Mononuclear cell (primary cell): ENCODE measurements around the gene CDK6. TPM values are rescaled to one million over a fixed set of nuclear protein-coding genes. Genes with fewer than 3 reads are reported as not detected.

Experiments
- H3K27me3 ChIP-seq: 2 replicates; pipeline ENCODE4 v1.6.0; 2011; ENCODE audit warnings: low read length, control low read depth; ENCODE audit not compliant: insufficient read depth
- H3K4me1 ChIP-seq: 2 replicates; pipeline ENCODE4 v1.5.1; 2011; ENCODE audit warnings: mild to moderate bottlenecking, low read length, control low read depth; ENCODE audit not compliant: insufficient read depth
- H3K4me3 ChIP-seq: 2 replicates; pipeline ENCODE4 v1.5.1; 2011; ENCODE audit warnings: mild to moderate bottlenecking, low read length, moderate library complexity
- H3K9me3 ChIP-seq: 2 replicates; pipeline ENCODE4 v1.5.1; 2011; ENCODE audit warnings: low read depth, mild to moderate bottlenecking, control low read depth, low read length
- total RNA-seq: library from RNA; depleted of rRNA; stranded (reverse); fragments of >200 nt; gene quantifications from one replicate; pipeline ENCODE4 v1.2.3, GENCODE V29; 2012

CDK6 gene
- total RNA-seq, 1 donor: 28.4 TPM

DNA sequence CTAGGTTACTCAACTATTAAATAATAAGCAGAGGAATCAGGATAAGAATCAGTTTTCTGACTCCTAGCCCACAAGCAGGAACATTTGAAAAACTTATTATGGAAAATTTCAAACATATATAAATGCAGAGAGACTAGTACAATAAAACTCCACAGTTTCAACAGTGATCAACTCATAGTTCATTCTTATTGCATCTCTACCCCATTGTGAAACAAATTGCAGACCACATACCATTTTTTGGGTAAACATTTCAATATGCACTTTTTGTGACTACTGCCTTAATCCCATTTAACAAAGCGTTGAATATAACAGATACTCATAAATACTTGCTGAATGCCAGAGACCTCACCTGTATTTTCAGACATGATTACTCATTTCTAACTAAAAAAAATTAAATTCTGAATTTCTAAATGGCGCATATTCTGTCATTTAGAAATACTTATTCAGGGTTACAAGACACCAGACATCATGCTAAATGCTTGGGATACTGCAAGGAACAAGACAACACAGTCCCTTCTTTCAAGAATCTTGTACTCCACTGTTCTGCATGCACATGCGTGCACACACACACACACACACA is 11.4 kb downstream of the CDK6 start:
- H3K27me3 ChIP-seq: no peaks in the 10 kb centered on the region

DNA sequence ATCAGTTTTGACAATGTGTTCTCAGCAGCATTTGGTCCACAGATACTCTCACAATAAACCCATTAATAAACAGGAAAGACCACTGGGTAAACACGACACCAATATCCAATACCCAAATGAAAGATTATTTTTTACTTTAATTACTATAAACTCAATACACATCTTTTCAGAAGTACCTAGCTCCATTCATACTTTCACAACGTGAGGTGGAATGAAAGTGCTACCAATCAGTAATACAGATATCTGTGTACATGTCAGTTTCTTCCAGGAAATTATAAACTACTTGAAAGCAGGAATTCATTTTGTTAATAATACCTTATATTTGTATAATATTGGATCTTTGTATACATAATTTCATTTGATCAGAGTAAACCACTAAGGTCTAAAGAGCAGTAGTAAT is 11.9 kb downstream of the CDK6 start:
- Histone ChIP-seq H3K9me3 (no peaks in the 10 kb centered on the region), H3K4me3 (no peak overlapping the region), H3K4me1 (peaks cover 4% of the 10 kb centered on the region), H3K27me3 (no peaks in the 10 kb centered on the region)

More for the DNA sequence above, 11.4 kb downstream of the CDK6 start:
- Histone ChIP-seq H3K4me1 (peaks cover 6% of the 10 kb centered on the region), H3K4me3 (no peak overlapping the region), H3K9me3 (no peaks in the 10 kb centered on the region)

- Histone ChIP-seq H3K27me3 (no peaks in the 10 kb centered on the region), H3K9me3 (no peaks in the 10 kb centered on the region), H3K4me3 (no peak overlapping the region), H3K4me1 (peaks cover 4% of the 10 kb centered on the region)
These were observed 13.3 kb downstream of the CDK6 start for GRCh38 chr7:92823042-92823441.

DNA sequence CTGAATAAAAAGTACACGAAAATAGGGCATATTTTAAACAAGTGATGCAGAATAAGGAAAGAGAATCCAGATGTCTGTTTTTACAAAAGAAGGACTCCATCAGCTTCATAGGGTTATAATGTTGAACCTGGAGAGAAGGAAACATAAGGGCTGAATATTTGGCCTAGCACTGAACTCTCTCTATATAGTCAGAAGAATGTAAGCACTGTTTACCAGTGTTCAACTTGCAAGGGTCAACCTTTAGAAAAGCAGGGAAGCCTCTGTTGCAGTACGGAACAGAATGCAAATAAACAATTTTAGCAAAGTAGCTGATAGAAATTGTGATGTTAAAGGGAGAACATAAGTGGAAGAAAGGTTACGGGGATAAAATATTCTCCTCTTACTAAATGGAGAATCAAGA is 16.2 kb downstream of the CDK6 start:
- H3K27me3 ChIP-seq: no peaks in the 10 kb centered on the region
- H3K9me3 ChIP-seq: peaks cover 15% of the 10 kb centered on the region
- peaks cover 6% of the 10 kb centered on the region for H3K4me1 ChIP-seq
- no peak overlapping the region for H3K4me3 ChIP-seq

DNA sequence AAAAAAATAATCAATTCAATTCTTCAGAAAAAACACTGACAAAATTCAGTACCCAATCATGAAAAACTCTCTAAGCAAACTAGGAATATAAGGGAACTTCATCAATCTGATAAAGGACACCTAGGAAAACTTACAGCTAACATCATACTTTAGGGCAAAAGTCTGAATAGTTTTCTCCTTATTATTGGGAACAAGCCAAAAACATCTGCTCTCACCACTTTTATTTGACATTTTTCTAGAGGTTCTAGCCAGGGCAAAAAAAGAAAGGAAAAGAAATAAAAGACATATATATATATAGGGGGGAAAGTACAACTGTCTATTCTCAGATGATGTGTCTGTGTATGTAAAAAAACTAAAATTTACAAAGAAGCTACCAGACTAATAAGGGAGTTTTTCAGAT is 19.0 kb downstream of the CDK6 start:
- H3K9me3 ChIP-seq: peaks cover 15% of the 10 kb centered on the region
- H3K4me3 ChIP-seq: no peak overlapping the region
- peaks cover 20% of the 10 kb centered on the region for H3K4me1 ChIP-seq
- no peaks in the 10 kb centered on the region for H3K27me3 ChIP-seq

- Histone ChIP-seq H3K27me3 (no peaks in the 10 kb centered on the region), H3K4me3 (no peak overlapping the region), H3K9me3 (peaks cover 15% of the 10 kb centered on the region), H3K4me1 (peaks cover 20% of the 10 kb centered on the region)
These were observed 21.0 kb downstream of the CDK6 start for GRCh38 chr7:92815412-92815811.

DNA sequence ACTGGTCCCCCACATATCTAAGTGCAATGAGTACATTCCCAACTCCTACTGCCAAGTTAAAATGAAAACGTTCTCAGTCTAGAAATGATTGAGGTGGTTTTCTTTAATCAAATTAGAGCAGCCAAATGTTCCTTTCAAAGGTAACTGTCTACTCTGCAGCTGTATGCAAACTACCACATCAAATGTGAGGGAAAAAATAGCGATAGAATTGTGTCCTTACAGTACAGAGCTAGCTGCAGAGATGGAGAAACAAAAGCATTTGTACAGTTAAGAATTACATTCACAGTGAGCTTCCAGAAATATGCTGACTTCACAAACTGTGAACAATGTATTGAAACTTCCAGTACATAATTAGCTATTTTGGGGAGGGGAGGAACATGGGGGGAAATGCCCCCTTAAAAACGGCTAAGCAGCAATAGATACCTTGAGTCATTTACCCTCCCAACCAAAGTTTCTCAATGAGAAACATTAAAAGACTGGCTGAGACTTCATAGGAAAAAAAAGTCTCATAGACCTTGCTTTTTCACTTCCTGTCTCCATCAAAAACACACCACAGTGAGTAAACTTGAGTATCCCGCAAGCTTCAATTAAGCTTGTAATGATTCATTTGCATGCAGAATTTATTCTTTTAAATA is 22.9 kb downstream of the CDK6 start:
- Histone ChIP-seq H3K27me3 (no peaks in the 10 kb centered on the region), H3K4me3 (no peak overlapping the region), H3K4me1 (peaks cover 29% of the 10 kb centered on the region), H3K9me3 (peaks cover 15% of the 10 kb centered on the region)

DNA sequence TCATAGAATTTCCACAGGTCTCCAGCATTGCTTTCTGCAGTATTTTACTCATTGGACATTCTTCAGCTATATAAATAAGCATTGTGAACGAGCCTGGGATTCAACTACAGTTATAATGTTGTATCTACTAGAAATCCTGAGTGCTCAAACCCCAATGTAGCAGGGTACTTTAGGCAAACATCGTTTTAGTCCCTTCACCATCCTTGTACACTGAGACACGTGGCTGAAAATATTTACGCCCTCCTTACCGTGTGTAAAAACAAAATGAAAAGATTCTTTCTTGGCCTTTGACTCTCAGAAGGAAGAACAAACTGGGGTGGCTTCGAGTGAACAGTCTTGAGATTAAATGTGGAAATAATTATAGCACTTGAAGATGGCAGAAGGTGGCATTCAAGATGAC is 25.2 kb downstream of the CDK6 start:
- H3K4me1 ChIP-seq: peaks cover 29% of the 10 kb centered on the region
- no peaks in the 10 kb centered on the region for H3K27me3 ChIP-seq
- H3K4me3 ChIP-seq: no peak overlapping the region
- H3K9me3 ChIP-seq: peaks cover 8% of the 10 kb centered on the region

- Histone ChIP-seq H3K4me3 (no peak overlapping the region), H3K4me1 (peaks cover 21% of the 10 kb centered on the region)
These were observed 26.4 kb downstream of the CDK6 start for GRCh38 chr7:92809760-92810573.

GRCh38 chr7:92809397-92809759 is 27.0 kb downstream of the CDK6 start:
- H3K9me3 ChIP-seq: no peaks in the 10 kb centered on the region
- H3K4me1 ChIP-seq: peaks cover 21% of the 10 kb centered on the region
- H3K4me3 ChIP-seq: no peak overlapping the region

More at GRCh38 chr7:92809760-92810573, 26.4 kb downstream of the CDK6 start:
- Histone ChIP-seq H3K27me3 (no peaks in the 10 kb centered on the region), H3K9me3 (no peaks in the 10 kb centered on the region)

GRCh38 chr7:92808635-92809034 is 27.7 kb downstream of the CDK6 start:
- Histone ChIP-seq H3K4me1 (peaks cover 14% of the 10 kb centered on the region), H3K27me3 (no peaks in the 10 kb centered on the region), H3K9me3 (no peaks in the 10 kb centered on the region), H3K4me3 (no peak overlapping the region)

More at GRCh38 chr7:92809397-92809759, 27.0 kb downstream of the CDK6 start:
- no peaks in the 10 kb centered on the region for H3K27me3 ChIP-seq

DNA sequence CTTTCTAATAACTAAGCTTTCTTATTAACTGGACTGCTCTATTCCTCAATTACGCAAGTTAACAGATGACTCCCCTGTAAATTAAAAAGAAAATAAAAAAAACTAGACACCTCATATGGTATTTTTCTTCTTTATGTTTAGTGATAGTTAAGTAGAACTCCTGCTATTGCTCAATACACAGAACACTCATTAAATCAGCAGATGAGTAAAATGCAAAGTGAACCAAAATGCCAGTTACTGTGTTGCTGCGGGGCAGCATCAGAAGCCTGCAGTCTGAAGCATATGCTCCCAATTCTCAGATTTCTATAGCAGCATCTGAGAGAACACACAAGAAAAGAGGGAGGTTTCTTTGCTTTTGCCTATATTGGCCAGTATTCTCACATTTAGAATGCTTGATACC is 28.4 kb downstream of the CDK6 start:
- Histone ChIP-seq H3K9me3 (no peaks in the 10 kb centered on the region), H3K27me3 (no peaks in the 10 kb centered on the region), H3K4me1 (peaks cover 9% of the 10 kb centered on the region)

GRCh38 chr7:92806496-92806895 is 29.9 kb downstream of the CDK6 start:
- Histone ChIP-seq H3K9me3 (no peaks in the 10 kb centered on the region), H3K4me1 (peaks cover 9% of the 10 kb centered on the region), H3K4me3 (no peak overlapping the region), H3K27me3 (no peaks in the 10 kb centered on the region)

More for the DNA sequence above, 28.4 kb downstream of the CDK6 start:
- no peak overlapping the region for H3K4me3 ChIP-seq

DNA sequence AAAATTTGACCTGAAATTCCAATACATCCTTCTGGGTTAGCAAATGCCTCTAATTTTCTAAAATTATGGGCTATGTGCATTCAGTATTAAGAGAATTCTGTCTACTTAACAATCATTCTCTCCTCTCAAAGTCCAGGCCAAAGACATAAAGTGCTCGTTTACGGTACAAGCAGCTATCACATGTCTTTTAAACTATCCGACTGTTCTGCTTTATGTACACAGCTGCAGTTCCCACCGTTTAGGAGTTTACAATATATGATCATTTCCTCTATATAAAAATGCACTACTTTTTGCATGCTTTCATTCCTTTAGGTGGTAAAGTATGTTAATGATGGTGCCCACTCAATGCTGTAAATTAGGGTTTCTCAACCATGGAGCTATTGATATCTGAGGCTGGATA is 34.0 kb downstream of the CDK6 start:
- Histone ChIP-seq H3K9me3 (no peaks in the 10 kb centered on the region), H3K4me1 (peaks cover 12% of the 10 kb centered on the region), H3K4me3 (no peak overlapping the region), H3K27me3 (no peaks in the 10 kb centered on the region)

DNA sequence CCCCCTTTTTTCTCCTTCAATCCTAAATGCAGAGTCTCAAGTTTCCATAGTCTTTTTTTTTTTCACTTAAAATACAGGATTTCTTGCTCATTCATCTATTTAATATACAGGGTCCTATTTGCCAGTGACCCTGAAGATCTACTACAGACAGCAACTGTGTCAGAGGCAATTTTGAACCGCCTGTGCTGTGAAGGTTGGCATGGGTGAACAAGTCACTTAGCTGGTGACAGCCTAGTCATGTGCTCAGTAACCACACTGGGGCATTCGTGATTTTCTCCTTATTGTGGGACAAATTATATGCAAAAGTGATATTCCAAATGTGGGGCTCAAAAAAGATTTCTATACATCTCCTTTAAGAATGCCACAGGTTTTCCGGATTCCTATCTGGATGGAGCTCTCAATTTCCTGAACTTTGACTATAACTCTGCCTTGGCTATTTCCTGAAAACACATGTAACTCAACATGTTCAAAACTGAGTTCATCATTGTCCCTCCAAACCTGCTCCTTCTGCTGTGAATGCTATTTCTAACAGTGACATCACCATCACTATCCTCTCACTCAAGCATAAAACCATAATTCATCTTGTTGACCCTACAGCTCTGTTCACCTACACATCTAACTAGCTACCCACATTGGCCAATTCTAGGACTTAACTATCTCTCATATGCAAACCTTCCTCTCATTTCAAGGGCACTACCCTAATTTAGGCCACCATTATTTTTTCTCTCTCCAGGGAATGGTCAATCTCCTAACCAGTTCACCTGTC is 36.7 kb downstream of the CDK6 start:
- Histone ChIP-seq H3K4me1 (peaks cover 12% of the 10 kb centered on the region), H3K4me3 (no peak overlapping the region), H3K9me3 (no peaks in the 10 kb centered on the region), H3K27me3 (no peaks in the 10 kb centered on the region)
